ENCODE results near the gene UMODL1. TPM values are rescaled to one million over a fixed set of nuclear protein-coding genes. Genes with fewer than 3 reads are reported as not detected.

The UMODL1 gene
- total and polyA plus RNA-seq, 2 donors from 2014 or later, result 0.39 TPM; not detected in 1

- H3K27ac ChIP-seq (ENCODE audit: low read depth in 2 of 2, low read length in 2 of 2), result no peak overlapping the region
- no peaks in the 10 kb centered on the region for H3K9me3 ChIP-seq (ENCODE audit: control insufficient read depth in 2 of 3, insufficient read depth in 1 of 3, low read length in 3 of 3)
- no peak for TF ChIP-seq CTCF (IDR thresholded peaks at IDR 0.05; ENCODE audit: borderline replicate concordance, extremely low read depth, insufficient read depth)
- H3K9ac ChIP-seq (ENCODE audit: low read length in 3 of 3), result no peak overlapping the region
- H3K27me3 ChIP-seq (ENCODE audit: control insufficient read depth, insufficient read depth, low read length), result no peaks in the 10 kb centered on the region
- FAIRE-seq (no peak), DNase-seq (peak in 1 of 5 donors; percentile 68)
- H3K4me1 ChIP-seq (ENCODE audit: control insufficient read depth in 2 of 3, insufficient read depth in 2 of 3, low read depth in 1 of 3, low read length in 3 of 3), result peaks cover 0 to 2% (median 0%) of the 10 kb centered on the region in 3 donors
- H3K4me3 ChIP-seq (ENCODE audit: low read length in 3 of 3), result no peak overlapping the region
- no peaks in the 10 kb centered on the region for H3K36me3 ChIP-seq (ENCODE audit: control insufficient read depth in 2 of 3, insufficient read depth in 3 of 3, low read length in 3 of 3)
- intact Hi-C loops (cut with DNase I), result loop anchor here (10.0 kb wide), 1 partner anchor 91 kb away; the partner anchor contains the start of gene ZBTB21
These were observed 34.6 kb downstream of the UMODL1 start for GRCh38 chr21:42105476-42106315.

DNA sequence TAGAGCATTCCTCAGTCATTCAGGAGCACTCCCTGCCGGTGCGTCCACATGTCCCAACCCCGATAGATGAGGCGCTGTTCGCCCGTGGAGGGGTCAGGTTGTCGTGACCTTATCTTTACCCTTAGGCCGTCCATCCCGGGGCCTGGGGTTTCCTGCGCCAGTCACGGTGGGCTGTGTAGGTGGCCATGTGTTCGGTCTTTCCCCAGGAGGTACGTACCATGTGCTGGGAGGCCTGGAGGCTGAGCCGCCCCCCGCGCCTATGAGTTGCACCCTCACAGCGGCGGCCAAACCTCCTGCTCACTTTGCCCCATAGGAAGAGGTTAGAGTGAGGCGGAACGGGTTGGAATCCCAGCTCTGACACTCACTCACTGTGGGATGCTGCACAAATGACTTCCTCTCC is 35.3 kb downstream of the UMODL1 start:
- Histone ChIP-seq H3K4me1 (ENCODE audit: control insufficient read depth in 2 of 3, insufficient read depth in 2 of 3, low read depth in 1 of 3, low read length in 3 of 3) (peaks cover 0 to 2% (median 0%) of the 10 kb centered on the region in 3 donors), H3K4me3 (ENCODE audit: low read length in 3 of 3) (no peak overlapping the region), H3K27ac (ENCODE audit: low read depth in 2 of 2, low read length in 2 of 2) (no peak overlapping the region), H3K9ac (ENCODE audit: low read length in 3 of 3) (no peak overlapping the region), H3K9me3 (ENCODE audit: control insufficient read depth in 2 of 3, insufficient read depth in 1 of 3, low read length in 3 of 3) (no peaks in the 10 kb centered on the region), H3K36me3 (ENCODE audit: control insufficient read depth in 2 of 3, insufficient read depth in 3 of 3, low read length in 3 of 3) (no peaks in the 10 kb centered on the region), H3K27me3 (ENCODE audit: control insufficient read depth, insufficient read depth, low read length) (no peaks in the 10 kb centered on the region)
- TF ChIP-seq CTCF (IDR thresholded peaks at IDR 0.05; ENCODE audit: borderline replicate concordance, extremely low read depth, insufficient read depth), result no peak
- peak in 1 of 5 donors; percentile 65 for DNase-seq
- no peak for FAIRE-seq
- intact Hi-C loops (cut with DNase I), result loop anchor here (10.0 kb wide), 1 partner anchor 92 kb away; the partner anchor contains the start of gene ZBTB21

DNA sequence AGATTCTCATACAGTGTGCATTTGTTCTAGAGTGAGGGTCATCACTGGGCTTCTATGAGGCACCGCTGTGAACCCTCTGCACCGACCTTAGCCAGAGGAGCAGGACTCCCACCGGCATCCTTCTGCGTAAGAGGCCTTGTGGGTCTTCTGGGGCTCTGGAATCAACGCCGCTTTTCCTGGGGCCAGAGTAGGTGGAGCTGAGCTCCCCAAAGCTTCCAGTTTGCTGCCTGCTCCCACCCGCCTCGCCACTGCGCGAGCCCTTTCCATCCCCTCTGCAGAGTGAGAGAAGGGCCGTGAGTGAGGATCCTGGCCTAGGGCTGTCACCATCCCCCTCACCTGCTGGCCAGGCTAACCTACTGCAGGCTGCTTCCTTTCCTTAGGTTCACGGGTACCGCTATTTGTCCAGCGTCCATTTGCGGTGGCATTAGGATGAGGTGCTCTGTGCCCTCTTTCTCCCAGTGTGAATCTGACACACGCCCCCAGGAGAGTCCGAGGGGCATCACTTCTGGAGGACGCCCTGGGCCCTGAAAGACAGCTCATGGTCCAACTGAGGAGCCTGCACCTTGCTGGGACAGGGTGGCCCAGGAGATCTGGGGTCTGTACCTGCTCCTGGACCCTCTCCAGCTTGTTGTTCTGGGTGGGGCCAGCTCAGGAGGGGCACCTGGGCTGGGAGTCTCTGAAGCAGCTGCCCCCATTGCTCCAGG is 36.2 kb downstream of the UMODL1 start:
- DNase-seq, result peak in 1 of 5 donors; percentile 33
- Histone ChIP-seq H3K27ac (ENCODE audit: low read depth in 2 of 2, low read length in 2 of 2) (no peak overlapping the region), H3K9me3 (ENCODE audit: control insufficient read depth in 2 of 3, insufficient read depth in 1 of 3, low read length in 3 of 3) (no peaks in the 10 kb centered on the region), H3K4me1 (ENCODE audit: control insufficient read depth in 2 of 3, insufficient read depth in 2 of 3, low read depth in 1 of 3, low read length in 3 of 3) (peaks cover 0 to 2% (median 0%) of the 10 kb centered on the region in 3 donors), H3K9ac (ENCODE audit: low read length in 3 of 3) (no peak overlapping the region), H3K4me3 (ENCODE audit: low read length in 3 of 3) (no peak overlapping the region), H3K27me3 (ENCODE audit: control insufficient read depth, insufficient read depth, low read length) (no peaks in the 10 kb centered on the region), H3K36me3 (ENCODE audit: control insufficient read depth in 2 of 3, insufficient read depth in 3 of 3, low read length in 3 of 3) (no peaks in the 10 kb centered on the region)
- FAIRE-seq, result no peak
- TF ChIP-seq CTCF (IDR thresholded peaks at IDR 0.05; ENCODE audit: borderline replicate concordance, extremely low read depth, insufficient read depth), result no peak
- intact Hi-C loops (cut with DNase I), result loop anchor here (10.0 kb wide), 1 partner anchor 93 kb away; the partner anchor contains the start of gene ZBTB21

Data from kidney (tissue), 14 donors.